ENCODE measurements around the gene MEAF6.

DNA sequence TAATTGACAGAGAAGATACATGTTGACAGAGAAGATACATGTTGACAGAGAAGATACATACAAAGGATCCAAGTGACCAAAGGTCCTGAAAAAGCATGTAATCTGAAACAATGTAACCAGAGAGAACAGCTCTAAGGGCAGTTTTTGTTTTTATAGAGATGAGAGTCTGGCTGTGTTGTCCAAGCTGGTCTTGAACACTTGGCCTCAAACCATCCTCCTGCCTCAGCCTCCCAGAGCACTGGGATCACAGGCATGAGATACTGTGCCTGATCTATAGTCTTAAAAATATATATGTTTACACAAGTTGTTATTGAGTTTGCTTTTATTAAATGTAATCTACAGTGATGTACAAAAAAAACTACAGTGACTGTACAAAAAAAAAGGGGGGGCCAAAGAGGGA lies 12.5 kb downstream of the MEAF6 start:
- TF ChIP-seq, protein P1, sequence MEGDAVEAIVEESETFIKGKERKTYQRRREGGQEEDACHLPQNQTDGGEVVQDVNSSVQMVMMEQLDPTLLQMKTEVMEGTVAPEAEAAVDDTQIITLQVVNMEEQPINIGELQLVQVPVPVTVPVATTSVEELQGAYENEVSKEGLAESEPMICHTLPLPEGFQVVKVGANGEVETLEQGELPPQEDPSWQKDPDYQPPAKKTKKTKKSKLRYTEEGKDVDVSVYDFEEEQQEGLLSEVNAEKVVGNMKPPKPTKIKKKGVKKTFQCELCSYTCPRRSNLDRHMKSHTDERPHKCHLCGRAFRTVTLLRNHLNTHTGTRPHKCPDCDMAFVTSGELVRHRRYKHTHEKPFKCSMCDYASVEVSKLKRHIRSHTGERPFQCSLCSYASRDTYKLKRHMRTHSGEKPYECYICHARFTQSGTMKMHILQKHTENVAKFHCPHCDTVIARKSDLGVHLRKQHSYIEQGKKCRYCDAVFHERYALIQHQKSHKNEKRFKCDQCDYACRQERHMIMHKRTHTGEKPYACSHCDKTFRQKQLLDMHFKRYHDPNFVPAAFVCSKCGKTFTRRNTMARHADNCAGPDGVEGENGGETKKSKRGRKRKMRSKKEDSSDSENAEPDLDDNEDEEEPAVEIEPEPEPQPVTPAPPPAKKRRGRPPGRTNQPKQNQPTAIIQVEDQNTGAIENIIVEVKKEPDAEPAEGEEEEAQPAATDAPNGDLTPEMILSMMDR (IDR thresholded peaks at IDR 0.05; ENCODE audit: control extremely low read depth in 1 of 3, insufficient read depth in 1 of 3, low read depth in 1 of 3, low read length in 3 of 3) = no peak
- no peak for TF ChIP-seq POLR2A (IDR thresholded peaks at IDR 0.05; ENCODE audit: control extremely low read depth in 1 of 2, low read depth in 2 of 2, low read length in 2 of 2)
- no peak for TF ChIP-seq JUN (IDR thresholded peaks at IDR 0.05; ENCODE audit: low read depth, low read length)
- no peak for TF ChIP-seq RNF2 (IDR thresholded peaks at IDR 0.05; ENCODE audit: borderline replicate concordance, low read depth, low read length, missing control alignments, poor library complexity, severe bottlenecking)
- no peak for TF ChIP-seq MAFK (IDR thresholded peaks at IDR 0.05; ENCODE audit: low read depth, low read length)
- no peak for TF ChIP-seq POLR2AphosphoS5 (IDR thresholded peaks at IDR 0.05; ENCODE audit: low read depth, low read length)
